ENCODE measurements around the gene SMIM28.

SMIM28 gene

DNA sequence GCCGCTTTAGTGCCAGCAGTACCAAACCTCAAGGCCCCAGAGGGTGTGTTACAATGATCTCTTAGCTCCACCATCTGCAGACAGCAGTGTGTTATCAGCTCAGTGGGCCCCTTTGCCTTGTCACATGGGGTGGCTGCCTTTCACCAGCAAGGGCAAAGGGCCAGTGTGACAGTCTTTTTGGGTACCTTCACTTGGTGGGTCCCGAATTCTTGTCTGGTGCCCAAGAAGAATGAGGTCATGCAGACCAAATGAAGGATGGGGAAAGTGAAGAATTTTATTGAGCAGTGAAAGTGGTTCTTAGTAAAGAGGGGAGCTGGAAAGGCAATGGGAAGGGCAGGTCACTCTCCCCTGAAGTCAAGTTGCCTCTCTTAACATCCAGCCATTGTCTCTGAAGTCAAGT lies 2.9 kb upstream of the SMIM28 start:
- DNase-seq = no peak

DNA sequence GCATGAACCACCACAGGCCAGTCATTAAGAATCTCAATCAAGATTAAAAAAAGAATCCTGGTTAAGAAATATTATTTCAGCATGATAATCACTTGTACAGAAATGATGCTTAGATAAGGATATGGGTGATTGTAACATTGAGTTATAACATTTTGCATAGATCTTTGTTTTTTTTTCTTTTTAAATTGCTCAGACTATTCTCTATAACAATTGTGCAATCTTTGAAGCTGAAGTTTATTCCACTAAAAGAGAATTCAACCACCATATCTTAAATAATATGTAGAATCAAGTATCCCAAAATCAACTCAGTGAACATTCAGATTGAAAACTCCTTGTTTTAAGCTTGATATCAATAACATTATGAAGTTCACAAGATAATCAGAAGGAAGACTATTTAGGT lies 663 bp upstream of the SMIM28 start:
- DNase-seq = no peak

DNA sequence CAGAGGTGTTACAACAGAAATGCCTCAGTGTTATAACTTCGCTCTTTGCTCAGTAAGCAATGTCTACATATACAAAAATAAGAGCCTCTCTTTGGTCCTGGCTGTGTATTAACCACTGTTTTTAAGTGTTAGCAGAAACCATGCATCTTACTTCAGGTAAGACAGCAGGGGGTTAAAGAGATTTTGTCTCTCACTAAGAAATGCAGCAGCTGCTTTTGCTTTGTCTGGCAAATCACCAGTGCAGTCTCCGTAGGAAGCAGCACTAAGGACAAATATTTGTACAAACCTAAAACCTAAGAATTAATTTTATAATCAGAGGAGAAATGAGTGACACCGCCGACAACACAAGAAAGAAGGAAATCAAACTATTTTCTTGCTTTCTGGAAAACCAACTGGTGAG lies 758 bp downstream of the SMIM28 start:
- no peak for DNase-seq

DNA sequence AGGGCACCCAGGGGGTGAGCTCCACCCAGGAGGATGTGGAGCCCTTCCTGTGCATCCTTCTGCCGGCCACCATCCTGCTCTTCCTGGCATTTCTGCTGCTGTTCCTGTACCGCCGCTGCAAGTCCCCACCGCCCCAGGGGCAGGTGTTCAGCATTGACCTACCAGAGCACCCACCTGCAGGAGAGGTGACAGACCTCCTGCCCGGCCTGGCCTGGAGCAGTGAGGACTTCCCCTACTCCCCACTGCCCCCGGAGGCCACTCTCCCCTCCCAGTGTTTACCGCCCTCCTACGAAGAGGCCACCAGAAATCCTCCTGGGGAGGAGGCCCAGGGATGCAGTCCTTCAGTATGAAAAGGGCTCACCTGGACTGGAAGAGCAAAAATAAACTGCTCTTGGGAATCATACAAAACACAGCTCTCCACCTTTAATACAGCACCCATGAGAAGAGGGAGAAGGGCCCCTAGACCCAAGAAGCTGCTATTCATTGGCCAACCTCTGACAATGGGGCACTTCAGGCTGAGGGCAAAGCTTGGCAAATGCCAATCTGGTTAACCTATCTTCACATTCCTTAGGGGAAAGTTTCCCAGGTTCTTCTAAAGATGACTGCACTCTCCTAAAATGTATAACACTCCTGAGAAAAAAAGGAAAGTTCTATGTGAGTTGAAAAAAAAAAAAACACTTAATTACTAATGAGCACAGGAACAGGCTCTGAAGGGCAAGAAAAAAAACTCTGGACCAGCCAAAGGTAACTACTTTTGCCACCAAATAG lies 5.0 kb downstream of the SMIM28 start:
- DNase-seq = no peak

DNA sequence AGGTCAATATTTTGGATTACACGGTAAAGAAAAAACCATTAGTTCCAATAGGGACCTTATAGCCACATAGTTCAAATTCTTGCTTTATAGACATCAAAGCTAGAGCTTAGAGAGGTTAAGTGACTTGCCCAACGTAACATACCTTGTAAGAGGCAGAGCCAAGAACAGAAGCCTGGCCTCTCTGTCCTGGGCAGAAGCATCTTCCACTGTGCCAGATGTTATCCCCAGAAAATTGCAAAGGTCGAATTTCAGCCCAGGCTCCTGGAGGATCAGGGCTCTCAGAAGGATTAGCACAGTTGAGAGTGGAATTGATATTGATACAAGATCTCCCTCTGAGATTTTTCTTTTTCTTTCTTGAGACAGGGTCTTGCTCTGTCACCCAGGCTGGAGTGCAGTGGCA lies 6.1 kb downstream of the SMIM28 start:
- DNase-seq = no peak

DNA sequence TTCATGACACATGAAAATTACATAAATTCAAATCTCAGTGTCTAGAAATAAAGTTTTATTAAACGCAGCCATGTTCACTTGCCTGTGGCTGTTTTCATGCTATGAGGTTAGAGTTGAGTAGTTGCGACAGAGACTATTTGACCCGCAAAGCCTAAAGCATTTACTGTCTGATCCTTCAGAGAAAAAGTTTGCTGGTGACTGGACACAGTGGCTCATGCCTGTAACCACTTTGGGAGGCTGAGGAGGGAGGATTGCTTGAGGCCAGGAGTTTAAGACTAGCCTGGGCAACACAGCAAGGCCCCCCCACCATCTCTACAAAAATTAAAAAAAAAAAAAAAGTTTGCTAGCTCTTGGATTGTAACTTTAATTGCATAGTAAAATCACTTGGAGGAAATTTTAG lies 9.2 kb downstream of the SMIM28 start:
- no peak for DNase-seq

DNA sequence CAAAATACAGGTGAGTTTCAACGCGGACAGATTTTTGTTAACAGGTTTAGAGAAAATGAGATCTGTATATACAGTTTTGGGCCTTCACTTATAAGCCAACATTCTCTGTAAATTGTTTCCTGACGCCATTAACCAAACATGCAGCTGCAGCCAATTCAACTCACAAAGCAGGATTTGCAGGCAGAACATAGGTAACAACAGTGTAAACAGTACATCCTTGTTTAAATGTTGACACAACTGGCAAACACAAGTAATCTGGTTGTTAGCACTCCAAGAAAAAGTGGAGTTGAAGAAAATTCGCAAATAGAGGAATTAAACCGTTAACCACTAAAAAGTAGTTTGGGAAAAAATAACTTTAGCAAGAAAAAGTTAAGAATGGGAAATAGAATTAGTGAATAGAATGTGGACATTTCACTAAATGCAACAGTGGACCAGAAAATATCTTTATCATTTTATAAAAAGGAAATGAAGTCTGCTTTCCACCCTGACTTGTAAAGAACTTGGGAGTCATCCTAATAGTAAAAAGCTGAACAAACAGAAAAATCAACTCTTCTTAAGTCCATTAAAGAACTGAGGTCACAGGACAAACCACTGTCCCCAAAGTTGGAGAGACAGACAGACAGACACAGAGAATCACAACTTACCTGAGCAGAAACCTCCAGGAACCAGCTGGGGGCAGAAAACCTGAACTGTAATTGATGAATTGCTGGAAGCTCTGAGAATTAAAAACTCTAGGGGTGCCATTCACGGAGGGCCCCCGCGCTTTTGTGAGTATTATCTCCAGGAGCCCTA lies 10.1 kb downstream of the SMIM28 start:
- DNase-seq = no peak

DNA sequence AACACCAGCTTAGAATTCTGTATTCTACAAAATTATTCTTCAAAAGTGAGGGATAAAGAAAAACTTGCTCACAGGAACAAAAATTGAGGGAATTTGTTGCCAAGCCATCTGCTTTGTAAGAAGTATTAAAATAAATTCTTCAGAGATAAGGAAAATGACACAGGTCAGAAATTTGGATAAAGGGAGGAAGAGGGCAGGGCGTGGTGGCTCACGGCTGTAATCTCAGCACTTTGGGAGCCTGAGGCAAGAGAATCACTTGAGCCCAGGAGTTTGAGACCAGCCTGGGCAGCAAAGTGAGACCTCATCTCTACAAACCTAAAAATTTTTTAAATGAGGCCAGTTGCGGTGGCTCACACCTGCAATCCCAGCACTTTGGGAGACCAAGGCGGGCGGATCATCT lies 11.8 kb downstream of the SMIM28 start:
- no peak for DNase-seq

DNA sequence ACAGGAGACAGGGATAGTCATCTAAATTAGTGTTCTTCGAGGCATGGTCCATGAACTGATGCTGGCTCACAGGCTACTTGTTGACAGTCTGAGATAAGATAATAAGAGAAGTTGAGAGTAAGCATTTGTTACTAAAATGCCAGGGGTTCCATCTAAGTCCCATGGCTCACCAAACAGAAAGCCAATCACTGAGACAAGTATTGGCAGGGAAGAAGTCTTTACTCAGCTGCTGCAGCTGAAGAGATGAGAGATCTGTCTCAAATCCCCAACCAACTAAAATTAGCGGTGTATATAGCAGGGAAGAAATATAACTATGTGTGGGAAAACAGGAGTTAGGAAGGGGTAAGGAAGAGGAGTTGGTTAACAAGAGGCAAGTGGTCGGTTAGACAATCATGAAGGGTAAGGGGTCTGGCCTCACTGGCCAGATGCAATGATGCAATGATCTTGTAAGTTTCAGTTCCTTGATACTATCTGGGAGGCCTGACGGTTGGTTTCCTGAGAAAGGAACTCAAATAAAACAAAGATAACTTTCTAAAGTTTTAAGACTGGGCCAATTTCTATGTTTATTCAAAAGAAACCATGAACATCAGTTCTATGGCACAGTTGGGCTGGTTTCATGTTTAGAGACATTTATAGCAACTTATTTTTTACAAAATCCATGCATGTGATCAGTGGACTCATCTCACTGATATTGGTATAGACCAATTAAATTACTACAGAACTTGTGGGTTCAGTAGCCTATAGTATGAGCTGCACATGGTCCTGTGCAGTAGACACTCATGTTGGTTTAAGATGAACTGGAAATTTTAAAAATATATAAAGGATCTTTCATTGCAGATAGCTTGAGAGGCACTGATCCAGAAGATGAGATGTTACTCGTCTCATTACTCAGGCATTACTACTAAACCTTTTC lies 16.4 kb downstream of the SMIM28 start:
- no peak for DNase-seq

DNA sequence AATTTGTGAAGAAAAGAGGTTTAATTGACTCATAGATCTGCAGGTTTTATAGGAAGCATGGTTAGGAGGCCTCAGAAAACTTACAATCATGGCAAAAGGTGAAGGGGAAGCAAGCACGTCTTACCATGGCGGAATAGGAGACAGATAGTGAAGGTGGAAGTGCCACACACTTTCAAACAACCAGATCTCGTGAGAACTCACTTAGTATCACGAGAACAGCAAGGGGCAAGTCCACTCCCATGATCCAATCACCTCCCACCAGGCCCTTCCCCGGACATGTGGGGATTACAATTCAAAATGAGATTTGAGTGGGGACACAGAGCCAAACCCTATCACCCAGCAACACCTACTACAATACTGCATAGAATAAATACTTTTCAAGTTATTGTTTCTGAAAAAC lies 19.0 kb downstream of the SMIM28 start:
- no peak for DNase-seq

DNA sequence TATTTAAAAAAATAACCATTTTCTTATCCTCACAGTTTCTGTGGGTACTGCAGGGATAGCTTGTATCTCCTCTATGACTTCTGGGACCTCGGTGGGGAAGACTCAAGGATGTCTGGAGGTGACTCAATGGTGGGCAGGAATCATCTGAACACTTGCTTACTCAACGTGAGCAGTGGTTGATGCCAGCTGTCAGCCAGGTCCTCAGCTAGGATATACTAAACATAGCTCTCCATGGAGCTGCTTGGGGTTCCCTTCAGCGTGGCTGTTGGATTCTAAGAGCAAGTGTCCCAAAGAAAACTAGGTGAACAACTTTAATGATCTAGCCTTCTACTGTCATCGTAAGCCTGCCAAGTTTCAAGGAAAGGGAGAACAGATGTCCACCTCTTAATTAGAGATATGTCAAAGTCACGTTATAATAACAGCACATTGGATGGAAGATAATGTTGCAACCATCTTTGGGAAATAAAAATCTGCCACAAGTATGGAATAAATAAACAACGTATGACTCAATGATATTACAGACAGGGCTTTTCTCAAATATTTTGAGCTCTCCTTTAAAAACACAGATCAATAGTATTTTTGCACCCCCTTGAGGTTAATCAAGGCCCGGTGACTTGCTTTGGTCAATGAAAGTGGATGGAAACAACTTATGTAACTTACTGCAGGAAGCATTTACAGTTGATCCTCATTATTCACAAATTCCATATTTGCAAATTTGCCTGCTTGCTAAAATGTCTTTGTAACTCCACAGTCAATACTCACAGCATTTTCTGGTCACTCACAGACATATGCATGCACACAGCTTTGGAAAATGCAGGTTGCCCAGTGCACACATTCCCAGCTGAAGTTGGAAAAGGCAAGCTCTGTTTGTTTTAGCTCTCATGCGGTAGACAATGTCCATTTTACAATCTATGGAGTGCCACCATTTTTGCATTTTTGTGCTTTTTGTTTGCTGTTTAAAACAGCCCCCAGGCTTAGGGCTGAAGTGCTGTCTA lies 19.7 kb downstream of the SMIM28 start:
- DNase-seq = no peak

DNA sequence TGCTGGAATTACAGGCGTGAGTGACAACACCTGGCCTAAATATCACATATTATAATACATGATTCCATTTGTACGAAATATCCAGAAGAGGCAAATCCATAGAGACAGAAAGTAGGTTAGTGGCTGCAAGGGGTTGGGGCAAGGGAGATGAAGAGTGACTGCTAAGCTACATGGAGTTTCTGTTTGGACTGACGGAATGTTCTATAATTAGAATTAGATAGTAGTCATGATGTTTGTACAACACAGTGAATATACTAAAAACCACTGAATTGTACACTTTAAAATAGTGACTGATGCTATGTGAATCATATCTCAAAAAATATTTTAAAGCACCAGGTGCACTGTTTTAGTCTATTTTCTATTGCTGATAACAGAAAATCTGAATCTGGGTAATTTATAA lies 22.6 kb downstream of the SMIM28 start:
- no peak for DNase-seq

DNA sequence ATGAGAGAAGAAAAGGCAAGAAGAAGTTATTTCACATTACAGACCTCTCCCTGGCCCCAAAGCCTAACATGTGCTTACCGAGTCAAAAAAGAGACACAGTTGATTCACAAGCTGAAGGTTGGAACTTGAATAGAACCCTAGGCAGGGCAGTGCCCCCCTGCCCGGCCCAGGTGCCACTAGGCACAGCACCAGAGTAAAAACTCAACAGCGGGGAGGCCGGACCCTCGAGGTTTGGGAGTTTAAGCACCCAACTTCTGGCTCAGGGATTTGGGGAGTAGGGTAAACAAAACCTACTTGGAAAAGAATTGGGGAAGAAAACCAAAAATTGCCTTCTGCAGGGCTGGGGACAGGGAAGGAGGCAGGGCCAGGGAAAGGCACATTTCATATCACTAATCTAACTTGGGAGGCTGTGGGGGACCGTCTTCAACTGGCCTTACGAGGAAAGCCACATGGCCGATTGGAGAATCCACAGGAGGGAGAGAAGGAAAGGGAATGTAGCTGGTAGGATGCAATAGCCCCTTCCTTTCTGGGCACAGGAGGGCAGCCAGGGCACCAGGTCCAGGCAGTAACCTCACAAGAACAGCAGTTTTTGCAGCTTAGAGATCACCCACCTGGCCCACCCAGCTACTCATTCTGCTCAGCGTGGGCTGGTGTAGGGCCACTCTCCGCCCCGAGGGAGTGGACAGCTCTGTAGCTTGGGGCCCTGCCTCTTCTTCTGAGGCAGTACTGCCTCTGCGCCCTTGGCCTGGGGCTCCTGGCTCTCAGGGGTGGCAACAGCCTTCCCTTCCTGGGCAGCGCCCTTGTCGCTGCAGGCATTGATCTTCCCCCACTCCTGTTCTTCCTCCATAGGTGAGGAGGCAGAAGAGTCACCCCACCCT lies 24.5 kb downstream of the SMIM28 start:
- DNase-seq = no peak

DNA sequence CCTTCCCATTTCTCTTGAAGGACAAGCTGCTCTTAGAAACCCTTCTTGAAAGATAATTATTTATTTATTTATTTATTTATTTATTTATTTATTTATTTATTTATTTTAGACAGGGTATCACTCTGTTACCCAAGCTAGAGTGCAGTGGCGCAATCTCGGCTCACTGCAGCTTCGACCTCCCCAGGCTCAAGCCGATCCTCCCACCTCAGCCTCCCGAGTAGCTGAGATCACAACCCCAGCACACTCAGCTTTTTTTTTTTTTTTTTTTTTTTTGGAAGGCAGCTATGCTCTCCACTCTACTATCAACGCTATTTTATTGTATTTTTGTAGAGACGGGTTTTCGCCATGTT lies 25.1 kb downstream of the SMIM28 start:
- no peak for DNase-seq

DNA sequence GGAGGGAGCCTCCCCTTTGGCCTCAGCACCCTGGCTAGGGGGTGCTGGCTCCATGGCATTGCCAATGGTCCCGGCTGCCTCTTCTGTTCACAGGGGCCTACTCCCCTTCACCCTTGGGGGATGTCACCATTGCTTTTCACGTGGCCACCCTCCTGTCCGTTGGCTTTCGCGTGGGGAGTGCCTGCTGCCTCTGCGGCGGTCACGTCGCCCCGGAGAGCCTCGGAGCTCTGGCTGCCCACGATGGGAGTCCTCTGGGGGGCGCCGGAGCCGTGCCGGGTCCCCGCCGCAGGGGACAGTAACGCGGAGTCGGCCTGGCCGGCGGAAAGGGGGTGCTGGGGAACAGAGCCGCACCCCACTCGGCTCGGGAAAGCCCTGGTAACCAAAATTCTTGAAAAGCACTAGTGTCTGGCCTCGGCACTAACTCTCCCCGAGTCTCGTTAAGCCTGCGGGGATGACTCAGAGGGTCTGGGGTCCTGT lies 25.7 kb downstream of the SMIM28 start:
- DNase-seq = peak in 1 of 2 donors; percentile 22

DNA sequence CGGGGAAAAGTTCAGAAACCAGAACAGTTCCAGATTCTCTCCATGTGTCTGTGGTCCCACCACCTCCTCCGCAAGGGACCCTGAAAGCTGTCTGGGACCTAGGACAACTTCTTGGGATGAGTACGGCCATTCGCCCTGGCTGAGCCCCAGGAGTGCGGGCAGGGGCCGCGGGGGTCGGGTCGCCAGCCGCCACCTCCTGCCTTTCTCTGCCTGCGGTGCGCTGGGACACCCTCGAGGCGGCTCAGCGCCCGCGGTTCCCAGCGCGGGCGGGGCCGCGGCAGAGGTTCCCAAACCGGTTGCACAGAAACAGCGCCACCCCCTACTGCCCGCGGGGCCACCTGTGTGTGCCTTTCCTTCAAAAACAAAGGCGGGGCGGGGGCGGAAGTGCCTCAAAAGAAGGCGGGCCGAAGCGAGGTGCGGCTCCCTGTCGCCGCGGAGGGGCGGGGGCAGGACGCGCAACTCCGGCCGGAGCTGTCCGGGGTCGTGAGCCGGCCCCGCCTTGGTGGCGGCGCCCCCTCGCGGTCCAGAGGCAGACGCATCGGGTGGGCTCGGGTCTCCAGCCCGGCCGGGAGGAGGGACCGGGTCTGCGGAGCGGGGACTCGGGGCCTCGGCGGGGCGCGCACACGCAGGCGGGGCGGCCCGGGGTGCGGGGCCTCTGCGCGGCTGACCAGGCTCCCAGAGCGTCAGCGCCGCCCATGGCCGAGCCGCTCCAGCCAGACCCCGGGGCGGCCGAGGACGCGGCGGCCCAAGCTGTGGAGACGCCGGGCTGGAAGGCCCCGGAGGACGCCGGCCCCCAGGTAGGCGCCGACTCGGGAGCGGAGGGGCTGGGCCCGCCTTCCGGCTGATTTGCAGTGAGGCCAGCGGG lies 26.3 kb downstream of the SMIM28 start, which contains the start of gene HEBP2:
Gene HEBP2 (plus strand): TSS at position 423 of the 865 bp plus-strand sequence. CDS start 273 bp downstream, at position 696.
- DNase-seq = peak; percentile 14 to 72

DNA sequence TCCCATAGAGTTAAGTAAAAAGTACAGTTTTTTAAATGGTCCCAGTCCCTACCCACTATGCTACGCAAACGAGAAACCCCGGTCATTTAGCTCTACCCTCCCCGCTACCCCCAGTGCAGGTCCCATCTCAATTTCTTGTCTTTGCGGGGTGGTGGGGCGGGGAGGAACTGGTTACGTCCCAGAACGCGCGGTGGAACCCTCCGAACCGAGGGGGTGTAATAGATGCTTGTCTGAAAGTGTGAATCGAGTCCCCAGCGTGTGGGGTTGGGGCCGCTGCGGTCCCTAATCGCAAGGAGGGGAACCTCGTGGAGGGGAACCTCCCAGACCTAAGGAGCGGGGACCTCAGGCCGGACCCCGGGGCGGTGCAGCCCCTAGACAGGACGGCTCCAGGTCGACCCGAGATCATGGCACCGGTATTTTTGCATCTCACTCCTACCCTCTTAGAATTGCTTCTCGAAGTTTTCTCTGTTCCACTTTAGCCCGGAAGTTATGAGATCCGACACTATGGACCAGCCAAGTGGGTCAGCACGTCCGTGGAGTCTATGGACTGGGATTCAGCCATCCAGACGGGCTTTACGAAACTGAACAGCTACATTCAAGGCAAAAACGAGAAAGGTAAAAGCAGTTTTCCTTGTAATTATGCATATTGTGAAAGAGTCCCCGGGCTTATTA lies 27.1 kb downstream of the SMIM28 start:
- DNase-seq = peak in 1 of 2 donors; percentile 18

DNA sequence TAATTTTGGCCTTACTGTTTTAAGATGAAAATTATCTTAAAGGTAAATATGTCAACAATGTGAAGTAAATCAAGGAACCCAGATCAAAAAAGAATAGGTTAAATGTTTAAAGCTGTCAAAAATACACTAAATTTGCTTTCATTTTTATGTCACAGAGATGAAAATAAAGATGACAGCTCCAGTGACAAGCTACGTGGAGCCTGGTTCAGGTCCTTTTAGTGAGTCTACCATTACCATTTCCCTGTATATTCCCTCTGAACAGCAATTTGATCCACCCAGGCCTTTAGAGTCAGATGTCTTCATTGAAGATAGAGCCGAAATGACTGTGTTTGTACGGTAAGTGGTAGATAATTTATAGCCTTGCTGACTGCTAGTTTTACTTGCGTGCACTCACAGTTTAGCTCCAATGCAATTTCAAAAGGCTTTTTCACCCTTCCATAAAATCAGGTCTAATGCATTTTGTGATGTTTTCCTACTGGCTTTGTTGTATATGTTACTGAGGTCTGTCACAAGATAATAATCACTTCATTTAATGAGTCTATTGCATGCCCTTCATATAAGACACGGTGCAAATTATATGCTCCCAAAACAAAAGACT lies 28.2 kb downstream of the SMIM28 start:
- no peak for DNase-seq

DNA sequence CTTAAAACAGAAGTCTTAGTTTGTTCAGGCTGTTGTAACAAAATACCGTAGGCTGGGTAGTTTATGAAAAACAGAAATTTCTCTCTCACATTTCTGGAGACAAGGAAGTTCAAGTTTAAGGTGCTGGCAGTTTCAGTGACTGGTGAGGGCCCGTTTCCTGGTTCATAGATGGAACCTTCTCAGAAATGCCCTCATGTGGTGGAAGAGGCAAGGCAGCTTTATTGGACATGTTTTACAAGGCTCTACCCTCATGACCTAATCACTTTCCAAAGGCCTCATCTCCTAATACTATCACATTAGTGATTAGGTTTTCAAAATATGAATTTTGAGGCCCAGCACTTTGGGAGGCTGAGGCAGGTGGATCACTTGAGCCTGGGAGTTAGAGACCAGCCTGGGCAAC lies 28.7 kb downstream of the SMIM28 start:
- no peak for DNase-seq

Measured in hippocampal formation (tissue), 2 donors.